A673 (cell line): ENCODE data around the gene EDIL3. TPM values are rescaled to one million over a fixed set of nuclear protein-coding genes. Genes with fewer than 3 reads are reported as not detected.

Source experiments
- BruUV-seq: library from RNA; stranded (reverse); fragments of 400-500 nt; replicated peaks from 2 replicates; lab custom pipeline; 2021; lab: Mats Ljungman, UMichigan
- CTCF ChIA-PET: fragments of 300-600 bp; sonication (Branson Sonifier 250); formaldehyde crosslinking; loops from one replicate; lab custom pipeline; 2022; ENCODE audit warnings: antibody characterized with exemption; lab: Charles Lee
- POLR2A ChIA-PET: fragments of 300-600 bp; sonication (Branson Sonifier 250); formaldehyde crosslinking; loops from one replicate; lab custom pipeline; 2022; ENCODE audit warnings: antibody characterized with exemption; ENCODE audit not compliant: low non-redundant PET; lab: Charles Lee
- DNase-seq: peaks from one replicate; pipeline ENCODE4 v3.0.0-alpha.2; 2015; ENCODE audit warnings: low spot score
- H3K27ac ChIP-seq: fragments of 200-600 bp; sonication (generic); 2 replicates; pipeline ENCODE4 v1.5.1; 2016; ENCODE audit warnings: mixed run types, low read depth, mild to moderate bottlenecking, mixed read lengths, antibody characterized with exemption, low read length; ENCODE audit not compliant: poor library complexity, severe bottlenecking
- H3K27me3 ChIP-seq: fragments of 200-600 bp; sonication (generic); replicated peaks from 2 replicates; pipeline ENCODE4 v1.6.1; 2017; ENCODE audit warnings: mixed run types, low read depth, mild to moderate bottlenecking, mixed read lengths, antibody characterized with exemption, low read length; ENCODE audit not compliant: insufficient read depth, poor library complexity
- H3K36me3 ChIP-seq: fragments of 200-600 bp; sonication (generic); 2 replicates; pipeline ENCODE4 v1.6.1; 2016; ENCODE audit warnings: mixed run types, mild to moderate bottlenecking, mixed read lengths, antibody characterized with exemption, low read length; ENCODE audit not compliant: insufficient read depth, poor library complexity, severe bottlenecking
- H3K4me1 ChIP-seq: fragments of 200-600 bp; sonication (generic); 2 replicates; pipeline ENCODE4 v1.6.1; 2017; ENCODE audit warnings: mixed run types, mild to moderate bottlenecking, mixed read lengths, antibody characterized with exemption, low read length; ENCODE audit not compliant: insufficient read depth, poor library complexity, severe bottlenecking
- H3K4me3 ChIP-seq: fragments of 200-600 bp; sonication (generic); 2 replicates; pipeline ENCODE4 v1.5.1; 2016; ENCODE audit warnings: low read depth, mixed run types, mild to moderate bottlenecking, mixed read lengths, low read length; ENCODE audit not compliant: poor library complexity, severe bottlenecking
- H3K9me3 ChIP-seq: fragments of 200-600 bp; sonication (generic); 2 replicates; pipeline ENCODE4 v1.6.1; 2016; ENCODE audit warnings: mixed run types, low read depth, mild to moderate bottlenecking, mixed read lengths, antibody characterized with exemption, low read length; ENCODE audit not compliant: poor library complexity, severe bottlenecking
- EZH2 ChIP-seq: fragments of 200-600 bp; sonication (generic); IDR thresholded peaks from 2 replicates; pipeline ENCODE4 v1.6.1; 2017; ENCODE audit warnings: borderline replicate concordance, low read depth, mild to moderate bottlenecking, mixed read lengths, antibody characterized with exemption, low read length; ENCODE audit not compliant: poor library complexity, severe bottlenecking
- intact Hi-C: fragments of 100-400 bp; cut with micrococcal nuclease; formaldehyde crosslinking; loops from one replicate; pipeline ENCODE4 v1.10.0; 2022; ENCODE audit not compliant: unreplicated experiment
- total RNA-seq: library from RNA; stranded (reverse); gene quantifications from 2 replicates; pipeline ENCODE4 v1.2.3, GENCODE V29; 2021
- TF ChIP-seq, protein P1 (sequence below): fragments of 300-800, 200-600 bp; sonication (generic); conservative IDR thresholded peaks from 2 replicates; pipeline ENCODE4 v1.5.1; 2017; ENCODE audit warnings: low read depth, mild to moderate bottlenecking, antibody characterized with exemption, low read length, moderate library complexity, mixed read lengths

The EDIL3 gene
- total RNA-seq, 1 experiment from 2014 or later: 4.6 TPM

- CTCF ChIA-PET: no interaction called here
- intact Hi-C loops: no loop called here
- Histone ChIP-seq H3K4me1 (no peaks in the 10 kb centered on the region), H3K27ac (no peak overlapping the region), H3K27me3 (no peaks in the 10 kb centered on the region), H3K36me3 (no peaks in the 10 kb centered on the region), H3K4me3 (no peak overlapping the region), H3K9me3 (no peaks in the 10 kb centered on the region)
- no peak for DNase-seq
- BruUV-seq: no TSS peak
- POLR2A ChIA-PET: interaction anchor here (0.7 kb wide), 1 partner anchor 99 kb away, joined by 11 read pairs; no protein-coding TSS in a partner anchor
- no peak for TF ChIP-seq EZH2
- TF ChIP-seq, protein P1, sequence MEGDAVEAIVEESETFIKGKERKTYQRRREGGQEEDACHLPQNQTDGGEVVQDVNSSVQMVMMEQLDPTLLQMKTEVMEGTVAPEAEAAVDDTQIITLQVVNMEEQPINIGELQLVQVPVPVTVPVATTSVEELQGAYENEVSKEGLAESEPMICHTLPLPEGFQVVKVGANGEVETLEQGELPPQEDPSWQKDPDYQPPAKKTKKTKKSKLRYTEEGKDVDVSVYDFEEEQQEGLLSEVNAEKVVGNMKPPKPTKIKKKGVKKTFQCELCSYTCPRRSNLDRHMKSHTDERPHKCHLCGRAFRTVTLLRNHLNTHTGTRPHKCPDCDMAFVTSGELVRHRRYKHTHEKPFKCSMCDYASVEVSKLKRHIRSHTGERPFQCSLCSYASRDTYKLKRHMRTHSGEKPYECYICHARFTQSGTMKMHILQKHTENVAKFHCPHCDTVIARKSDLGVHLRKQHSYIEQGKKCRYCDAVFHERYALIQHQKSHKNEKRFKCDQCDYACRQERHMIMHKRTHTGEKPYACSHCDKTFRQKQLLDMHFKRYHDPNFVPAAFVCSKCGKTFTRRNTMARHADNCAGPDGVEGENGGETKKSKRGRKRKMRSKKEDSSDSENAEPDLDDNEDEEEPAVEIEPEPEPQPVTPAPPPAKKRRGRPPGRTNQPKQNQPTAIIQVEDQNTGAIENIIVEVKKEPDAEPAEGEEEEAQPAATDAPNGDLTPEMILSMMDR: no peak
These were observed 269.0 kb downstream of the EDIL3 start for GRCh38 chr5:84115727-84116126.

GRCh38 chr5:84113246-84114105, 271.2 kb downstream of the EDIL3 start:
- no peaks in the 10 kb centered on the region for H3K9me3 ChIP-seq
- no peak overlapping the region for H3K4me3 ChIP-seq
- DNase-seq: peak; percentile 11
- no peak overlapping the region for H3K27ac ChIP-seq
- no TSS peak for BruUV-seq
- TF ChIP-seq, protein P1: no peak
- no peak for TF ChIP-seq EZH2
- no peaks in the 10 kb centered on the region for H3K36me3 ChIP-seq
- ChIA-PET POLR2A (interaction anchor here (0.6 kb wide), 1 partner anchor 74 kb away, joined by 5 read pairs; no protein-coding TSS in a partner anchor), CTCF (interaction anchor here (0.6 kb wide), 1 partner anchor 23 kb away, joined by 4 read pairs; no protein-coding TSS in a partner anchor)
- no peaks in the 10 kb centered on the region for H3K4me1 ChIP-seq
- no peaks in the 10 kb centered on the region for H3K27me3 ChIP-seq
- intact Hi-C loops: no loop called here

DNA sequence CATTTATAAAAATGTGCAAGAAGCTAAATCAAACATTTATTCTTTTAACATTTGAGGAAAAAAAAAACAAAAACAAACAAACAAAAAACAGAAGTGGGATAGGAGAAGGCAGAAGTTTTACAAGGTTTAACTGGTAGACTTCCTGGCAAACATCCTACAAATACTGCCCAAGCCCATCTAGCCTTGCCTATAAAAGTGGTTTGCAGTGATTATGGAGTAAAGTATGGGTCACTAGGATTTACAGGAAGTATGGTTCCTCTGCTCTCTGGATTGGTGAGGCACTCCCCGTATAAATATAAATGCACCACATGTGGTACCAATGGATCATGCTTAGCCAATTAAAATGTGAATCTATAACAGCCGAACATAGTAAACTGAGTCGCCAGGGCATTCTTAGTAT, 291.9 kb downstream of the EDIL3 start:
- no TSS peak for BruUV-seq
- TF ChIP-seq EZH2: no peak
- TF ChIP-seq, protein P1: no peak
- ChIA-PET POLR2A (no interaction called here), CTCF (no interaction called here)
- no peak overlapping the region for H3K27ac ChIP-seq
- no peaks in the 10 kb centered on the region for H3K4me1 ChIP-seq
- H3K36me3 ChIP-seq: no peaks in the 10 kb centered on the region
- peaks cover under 1% of the 10 kb centered on the region for H3K9me3 ChIP-seq
- no peak overlapping the region for H3K4me3 ChIP-seq
- intact Hi-C loops: no loop called here
- H3K27me3 ChIP-seq: no peaks in the 10 kb centered on the region
- no peak for DNase-seq
